BJ (cell line): Measurements from ENCODE around the gene CD7. TPM values are rescaled to one million over a fixed set of nuclear protein-coding genes. Genes with fewer than 3 reads are reported as not detected.

Experiments
- CTCF ChIA-PET: fragments of 350-600 bp; formaldehyde crosslinking; extraction: SDS; loops from one replicate; lab custom pipeline; 2021; ENCODE audit warnings: antibody characterized with exemption, inconsistent platforms; lab: Yijun Ruan, JAX
- POLR2A ChIA-PET: fragments of 300-600 bp; sonication (Branson Sonifier 250); formaldehyde crosslinking; extraction: SDS; loops from one replicate; lab custom pipeline; 2021; ENCODE audit warnings: antibody characterized with exemption; lab: Charles Lee
- DNase-seq: peaks from one replicate; pipeline ENCODE4 v3.0.0-alpha.2; 2011; ENCODE audit warnings: low read depth
- H3K27me3 ChIP-seq: 2 replicates; pipeline ENCODE4 v1.6.0; 2011; ENCODE audit warnings: low read length; ENCODE audit not compliant: control insufficient read depth, insufficient read depth
- H3K36me3 ChIP-seq: 2 replicates; pipeline ENCODE4 v1.5.1; 2011; ENCODE audit warnings: low read length; ENCODE audit not compliant: control insufficient read depth, insufficient read depth
- H3K4me3 ChIP-seq: 2 replicates; pipeline ENCODE4 v1.5.1; 2011; ENCODE audit warnings: low read depth, mild to moderate bottlenecking, control low read depth, low read length
- polyA plus RNA-seq: library from polyadenylated mRNA; depleted of rRNA; stranded (reverse); fragments of >200 nt; gene quantifications from 2 replicates; pipeline ENCODE4 v1.2.3, GENCODE V29; 2011
- TF ChIP-seq, protein P1 (sequence below): IDR thresholded peaks from 2 replicates; pipeline ENCODE4 v1.5.1; 2011; ENCODE audit warnings: low read depth, mild to moderate bottlenecking, control low read depth, inconsistent platforms, low read length, moderate library complexity; ENCODE audit not compliant: insufficient read depth

Gene CD7
- polyA plus RNA-seq, 1 experiment = 0.22 TPM

- ChIA-PET CTCF (interaction anchor here (1.4 to 1.9 kb wide), 2 partner anchors 12 to 16 kb away, joined by 3 to 11 read pairs; no protein-coding TSS in a partner anchor), POLR2A (no interaction called here)
- no peak overlapping the region for H3K4me3 ChIP-seq
- TF ChIP-seq, protein P1, sequence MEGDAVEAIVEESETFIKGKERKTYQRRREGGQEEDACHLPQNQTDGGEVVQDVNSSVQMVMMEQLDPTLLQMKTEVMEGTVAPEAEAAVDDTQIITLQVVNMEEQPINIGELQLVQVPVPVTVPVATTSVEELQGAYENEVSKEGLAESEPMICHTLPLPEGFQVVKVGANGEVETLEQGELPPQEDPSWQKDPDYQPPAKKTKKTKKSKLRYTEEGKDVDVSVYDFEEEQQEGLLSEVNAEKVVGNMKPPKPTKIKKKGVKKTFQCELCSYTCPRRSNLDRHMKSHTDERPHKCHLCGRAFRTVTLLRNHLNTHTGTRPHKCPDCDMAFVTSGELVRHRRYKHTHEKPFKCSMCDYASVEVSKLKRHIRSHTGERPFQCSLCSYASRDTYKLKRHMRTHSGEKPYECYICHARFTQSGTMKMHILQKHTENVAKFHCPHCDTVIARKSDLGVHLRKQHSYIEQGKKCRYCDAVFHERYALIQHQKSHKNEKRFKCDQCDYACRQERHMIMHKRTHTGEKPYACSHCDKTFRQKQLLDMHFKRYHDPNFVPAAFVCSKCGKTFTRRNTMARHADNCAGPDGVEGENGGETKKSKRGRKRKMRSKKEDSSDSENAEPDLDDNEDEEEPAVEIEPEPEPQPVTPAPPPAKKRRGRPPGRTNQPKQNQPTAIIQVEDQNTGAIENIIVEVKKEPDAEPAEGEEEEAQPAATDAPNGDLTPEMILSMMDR = no peak
- DNase-seq = no peak
- no peaks in the 10 kb centered on the region for H3K36me3 ChIP-seq
- H3K27me3 ChIP-seq = peaks cover 9% of the 10 kb centered on the region
Measured at GRCh38 chr17:82316651-82317393, 586 bp downstream of the CD7 start.

- Histone ChIP-seq H3K27me3 (peaks cover 9% of the 10 kb centered on the region), H3K36me3 (no peaks in the 10 kb centered on the region), H3K4me3 (no peak overlapping the region)
- ChIA-PET CTCF (interaction anchor here (1.9 kb wide), 1 partner anchor 15 kb away, joined by 11 read pairs; no protein-coding TSS in a partner anchor), POLR2A (no interaction called here)
- no peak for DNase-seq
- TF ChIP-seq, protein P1 = no peak
Measured at GRCh38 chr17:82315703-82316358, 1.6 kb downstream of the CD7 start.

- no peak for DNase-seq
- H3K4me3 ChIP-seq = no peak overlapping the region
- CTCF ChIA-PET = interaction anchor here (0.7 kb wide), 1 partner anchor 15 kb away, joined by 3 read pairs; no protein-coding TSS in a partner anchor
- TF ChIP-seq, protein P1 = no peak
- peaks cover 9% of the 10 kb centered on the region for H3K27me3 ChIP-seq
- POLR2A ChIA-PET = no interaction called here
- H3K36me3 ChIP-seq = no peaks in the 10 kb centered on the region
Measured at GRCh38 chr17:82314727-82315605, 2.4 kb downstream of the CD7 start.

DNA sequence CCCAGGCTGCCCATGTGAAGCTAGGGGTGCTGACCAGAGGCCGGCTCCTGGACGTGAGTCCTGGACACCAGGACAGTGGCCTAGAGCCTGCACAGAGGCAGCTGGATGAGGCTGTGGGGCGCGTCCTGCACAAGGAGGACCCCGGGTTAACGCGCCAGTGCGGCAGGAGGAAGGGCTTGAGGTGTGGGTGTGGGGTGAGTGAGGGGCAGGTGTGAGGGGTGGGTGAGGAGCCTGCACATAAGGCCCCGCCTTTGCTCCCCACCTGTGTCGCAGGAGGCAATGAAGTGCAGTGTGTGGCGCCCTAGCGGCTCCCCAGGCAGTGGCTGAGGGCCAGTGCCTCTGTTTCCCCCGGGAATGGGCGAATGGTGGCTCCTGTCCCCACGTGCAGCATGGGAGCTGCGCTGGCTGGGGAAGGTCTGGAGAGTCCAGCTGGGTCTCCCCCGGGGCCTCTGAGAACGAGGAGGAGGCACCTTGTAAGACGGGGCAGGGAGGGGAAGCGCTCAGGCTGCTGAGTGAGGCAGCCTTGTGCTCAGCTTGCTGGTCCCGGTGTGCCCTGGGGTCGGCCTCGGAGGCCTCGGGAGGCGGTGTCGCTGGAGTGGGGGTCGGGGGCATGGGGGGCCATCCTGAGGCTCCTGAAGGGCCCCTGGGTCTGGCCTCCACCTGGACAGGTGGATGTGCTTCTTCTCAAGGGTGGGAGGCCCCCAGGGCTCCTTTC is 3.2 kb downstream of the CD7 start:
- Histone ChIP-seq H3K4me3 (no peak overlapping the region), H3K27me3 (peaks cover 9% of the 10 kb centered on the region), H3K36me3 (no peaks in the 10 kb centered on the region)
- CTCF ChIA-PET = interaction anchor here (0.7 kb wide), 1 partner anchor 14 kb away, joined by 3 read pairs; no protein-coding TSS in a partner anchor
- POLR2A ChIA-PET = no interaction called here
- TF ChIP-seq, protein P1 = no peak
- DNase-seq = no peak
